GM23338 (cell line): Measurements from ENCODE around the gene S100Z. TPM values are rescaled to one million over a fixed set of nuclear protein-coding genes. Genes with fewer than 3 reads are reported as not detected.

Experiments used
- ATAC-seq: fragments of 200-7000 bp; cut with Tn5 transposase; 3 replicates; pipeline ENCODE4 v1.9.1; 2020
- DNase-seq: peaks from one replicate; pipeline ENCODE4 v3.0.0-alpha.2; 2015; ENCODE audit warnings: low spot score
- H2AFZ ChIP-seq: fragments of 200-600 bp; sonication (generic); 2 replicates; pipeline ENCODE4 v1.8.0; 2016; ENCODE audit warnings: antibody characterized with exemption, mild to moderate bottlenecking, moderate library complexity
- H3F3A ChIP-seq: fragments of 200-600 bp; sonication (generic); replicated peaks from 2 replicates; pipeline ENCODE4 v1.8.0; 2017; ENCODE audit warnings: antibody characterized with exemption, mixed run types, low read depth
- H3K27ac ChIP-seq: fragments of 200-600 bp; sonication (generic); 2 replicates; pipeline ENCODE4 v1.6.1; 2016; ENCODE audit warnings: low read depth
- H3K27me3 ChIP-seq: fragments of 200-600 bp; sonication (generic); 2 replicates; pipeline ENCODE4 v1.8.0; 2016; ENCODE audit warnings: mild to moderate bottlenecking, mixed run types, moderate library complexity; ENCODE audit not compliant: insufficient read depth
- H3K36me3 ChIP-seq: fragments of 200-600 bp; sonication (generic); 2 replicates; pipeline ENCODE4 v1.8.0; 2016; ENCODE audit warnings: mild to moderate bottlenecking; ENCODE audit not compliant: insufficient read depth
- H3K4me1 ChIP-seq: fragments of 200-600 bp; sonication (generic); 2 replicates; pipeline ENCODE4 v1.8.0; 2016; ENCODE audit warnings: mild to moderate bottlenecking, moderate library complexity; ENCODE audit not compliant: insufficient read depth
- H3K4me2 ChIP-seq: fragments of 200-600 bp; sonication (generic); 2 replicates; pipeline ENCODE4 v1.7.1; 2017; ENCODE audit warnings: mixed run types
- H3K4me3 ChIP-seq: fragments of 200-600 bp; sonication (generic); 2 replicates; pipeline ENCODE4 v1.6.1; 2016; ENCODE audit warnings: mixed run types
- H3K79me2 ChIP-seq: fragments of 200-600 bp; sonication (generic); replicated peaks from 2 replicates; pipeline ENCODE4 v1.8.0; 2017; ENCODE audit warnings: mild to moderate bottlenecking; ENCODE audit not compliant: insufficient read depth
- H3K9me2 ChIP-seq: fragments of 200-600 bp; sonication (generic); 2 replicates; pipeline ENCODE4 v1.8.0; 2017; ENCODE audit not compliant: insufficient read depth
- H4K20me1 ChIP-seq: fragments of 200-600 bp; sonication (generic); replicated peaks from 2 replicates; pipeline ENCODE4 v1.8.0; 2017; ENCODE audit warnings: mild to moderate bottlenecking; ENCODE audit not compliant: insufficient read depth
- H3K27ac Mint-ChIP-seq: 2 replicates; pipeline ENCODE4 v1.8.0; 2020; ENCODE audit warnings: inconsistent platforms, mild to moderate bottlenecking, moderate library complexity, mixed read lengths
- H3K27me3 Mint-ChIP-seq: 3 replicates; pipeline ENCODE4 v1.8.0; 2022; ENCODE audit warnings: low read depth, mild to moderate bottlenecking, moderate library complexity, mixed read lengths, inconsistent platforms; ENCODE audit not compliant: insufficient read depth, poor library complexity
- H3K36me3 Mint-ChIP-seq: 3 replicates; pipeline ENCODE4 v1.8.0; 2021; ENCODE audit warnings: low read depth, mild to moderate bottlenecking, inconsistent platforms, moderate library complexity, mixed read lengths
- H3K4me1 Mint-ChIP-seq: 3 replicates; pipeline ENCODE4 v1.8.0; 2020; ENCODE audit warnings: mild to moderate bottlenecking, inconsistent platforms, mixed read lengths
- H3K4me3 Mint-ChIP-seq: 3 replicates; pipeline ENCODE4 v1.8.0; 2021; ENCODE audit warnings: moderate library complexity, mild to moderate bottlenecking, inconsistent platforms, mixed read lengths
- H3K9me3 Mint-ChIP-seq: 3 replicates; pipeline ENCODE4 v1.8.0; 2020; ENCODE audit warnings: moderate library complexity, mild to moderate bottlenecking, inconsistent platforms, mixed read lengths
- CREB1 ChIP-seq: fragments of 250-450 bp; sonication (Bioruptor Pico); IDR thresholded peaks from 2 replicates; pipeline ENCODE4 v1.5.0; 2020; ENCODE audit warnings: low read depth, mild to moderate bottlenecking, moderate library complexity
- EZH2 ChIP-seq: fragments of 200-600 bp; sonication (generic); IDR thresholded peaks from one replicate; pipeline ENCODE4 v1.8.0; 2017; ENCODE audit warnings: antibody characterized with exemption, mild to moderate bottlenecking, low read depth; ENCODE audit not compliant: unreplicated experiment
- EZH2phosphoT487 ChIP-seq: fragments of 200-600 bp; sonication (generic); IDR thresholded peaks from one replicate; pipeline ENCODE4 v1.8.1; 2018; ENCODE audit warnings: antibody characterized with exemption; ENCODE audit not compliant: unreplicated experiment
- JUNB ChIP-seq: IDR thresholded peaks from one replicate; pipeline ENCODE4 v1.6.1; 2016; ENCODE audit warnings: antibody characterized with exemption; ENCODE audit not compliant: unreplicated experiment
- NANOG ChIP-seq: IDR thresholded peaks from 2 replicates; pipeline ENCODE4 v1.6.1; 2016; ENCODE audit warnings: antibody characterized with exemption, borderline replicate concordance
- POLR2AphosphoS5 ChIP-seq: IDR thresholded peaks from 2 replicates; pipeline ENCODE4 v1.6.1; 2016; ENCODE audit warnings: antibody characterized with exemption, low read depth
- STAT1 ChIP-seq: IDR thresholded peaks from one replicate; pipeline ENCODE4 v1.6.1; 2016; ENCODE audit warnings: antibody characterized with exemption; ENCODE audit not compliant: unreplicated experiment
- ZNF114 ChIP-seq: fragments of 250-450 bp; sonication (Bioruptor Pico); IDR thresholded peaks from 2 replicates; pipeline ENCODE4 v1.5.0; 2020; ENCODE audit warnings: mild to moderate bottlenecking, moderate library complexity
- ZNF331 ChIP-seq: fragments of 250-450 bp; sonication (Bioruptor Pico); IDR thresholded peaks from 2 replicates; pipeline ENCODE4 v1.5.0; 2020; ENCODE audit warnings: low read depth, mild to moderate bottlenecking, moderate library complexity
- polyA plus RNA-seq: library from polyadenylated mRNA; unstranded; fragments of >200 nt; fragmentation: Nextera tagmentation; extraction: Ambion mirVana; gene quantifications from 2 replicates; pipeline ENCODE4 v1.2.1, GENCODE V29; 2016
- total RNA-seq: library from RNA; depleted of rRNA; stranded (reverse); fragments of >200 nt; shearing (Covaris generic); gene quantifications from 2 replicates; pipeline ENCODE4 v1.2.3, GENCODE V29; 2014
- TF ChIP-seq, protein P1 (sequence below): IDR thresholded peaks from one replicate; pipeline ENCODE4 v1.6.1; 2018; ENCODE audit warnings: antibody characterized with exemption; ENCODE audit not compliant: unreplicated experiment
- TF ChIP-seq, protein P2 (sequence below), 2 experiments: fragments of 200-600 bp in 1 of 2; sonication (generic) in 1 of 2; conservative IDR thresholded peaks; 2 replicates each; pipeline versions ENCODE4 v1.5.1 to v1.6.1; 2016 to 2017; ENCODE audit warnings: antibody characterized with exemption in 2 of 2, low read depth in 2 of 2, mild to moderate bottlenecking in 2 of 2, moderate library complexity in 1 of 2
- TF ChIP-seq, protein P3 (sequence below): IDR thresholded peaks from 2 replicates; pipeline ENCODE4 v1.6.1; 2016; ENCODE audit warnings: antibody characterized with exemption

Gene S100Z
- total and polyA plus RNA-seq, 2 experiments from 2014 or later: not detected

DNA sequence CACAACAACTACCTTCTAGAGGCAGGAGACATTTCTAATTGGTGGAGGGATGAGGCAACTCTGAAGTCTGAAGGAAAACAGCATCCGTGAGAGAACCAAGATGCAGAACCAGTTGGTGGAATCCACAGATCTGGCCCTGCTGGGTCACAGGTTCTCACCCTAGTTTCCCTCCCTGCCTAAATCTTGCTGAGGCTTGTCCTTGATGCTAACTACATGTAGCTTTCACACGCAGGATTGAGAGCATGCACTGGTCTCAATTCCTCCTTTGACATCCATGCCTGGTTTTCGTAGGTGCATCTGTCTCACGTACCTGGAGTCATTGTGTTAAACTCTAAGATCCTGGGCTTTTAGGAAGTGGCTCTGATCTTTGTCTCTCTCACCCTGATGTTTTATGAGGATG is 40.7 kb upstream of the S100Z start:
- H3K9me3 Mint-ChIP-seq: peaks cover 29% of the 10 kb centered on the region
- Histone ChIP-seq H3K9me2 (no peaks in the 10 kb centered on the region), H2AFZ (peak overlapping the region; percentile 75), H3F3A (no peaks in the 10 kb centered on the region; the same call in 1 of the 2 replicates), H4K20me1 (no peaks in the 10 kb centered on the region), H3K79me2 (no peaks in the 10 kb centered on the region), H3K4me3 (peak overlapping the region; percentile 20; the same call in 1 of the 2 replicates), H3K36me3 (no peaks in the 10 kb centered on the region), H3K27ac (peak overlapping the region; percentile 98), H3K4me1 (peaks cover 29% of the 10 kb centered on the region), H3K4me2 (peak overlapping the region; percentile 55; the same call in 1 of the 2 replicates), H3K27me3 (no peaks in the 10 kb centered on the region)
- H3K27ac Mint-ChIP-seq: peak overlapping the region; percentile 99
- peaks cover 24% of the 10 kb centered on the region for H3K36me3 Mint-ChIP-seq
- H3K4me3 Mint-ChIP-seq: peak overlapping the region; percentile 61; the same call in 2 of the 3 replicates
- peaks cover 36% of the 10 kb centered on the region for H3K4me1 Mint-ChIP-seq
- TF ChIP-seq STAT1 (no peak), POLR2AphosphoS5 (no peak), ZNF114 (no peak), NANOG (no peak)
- TF ChIP-seq, protein P1, sequence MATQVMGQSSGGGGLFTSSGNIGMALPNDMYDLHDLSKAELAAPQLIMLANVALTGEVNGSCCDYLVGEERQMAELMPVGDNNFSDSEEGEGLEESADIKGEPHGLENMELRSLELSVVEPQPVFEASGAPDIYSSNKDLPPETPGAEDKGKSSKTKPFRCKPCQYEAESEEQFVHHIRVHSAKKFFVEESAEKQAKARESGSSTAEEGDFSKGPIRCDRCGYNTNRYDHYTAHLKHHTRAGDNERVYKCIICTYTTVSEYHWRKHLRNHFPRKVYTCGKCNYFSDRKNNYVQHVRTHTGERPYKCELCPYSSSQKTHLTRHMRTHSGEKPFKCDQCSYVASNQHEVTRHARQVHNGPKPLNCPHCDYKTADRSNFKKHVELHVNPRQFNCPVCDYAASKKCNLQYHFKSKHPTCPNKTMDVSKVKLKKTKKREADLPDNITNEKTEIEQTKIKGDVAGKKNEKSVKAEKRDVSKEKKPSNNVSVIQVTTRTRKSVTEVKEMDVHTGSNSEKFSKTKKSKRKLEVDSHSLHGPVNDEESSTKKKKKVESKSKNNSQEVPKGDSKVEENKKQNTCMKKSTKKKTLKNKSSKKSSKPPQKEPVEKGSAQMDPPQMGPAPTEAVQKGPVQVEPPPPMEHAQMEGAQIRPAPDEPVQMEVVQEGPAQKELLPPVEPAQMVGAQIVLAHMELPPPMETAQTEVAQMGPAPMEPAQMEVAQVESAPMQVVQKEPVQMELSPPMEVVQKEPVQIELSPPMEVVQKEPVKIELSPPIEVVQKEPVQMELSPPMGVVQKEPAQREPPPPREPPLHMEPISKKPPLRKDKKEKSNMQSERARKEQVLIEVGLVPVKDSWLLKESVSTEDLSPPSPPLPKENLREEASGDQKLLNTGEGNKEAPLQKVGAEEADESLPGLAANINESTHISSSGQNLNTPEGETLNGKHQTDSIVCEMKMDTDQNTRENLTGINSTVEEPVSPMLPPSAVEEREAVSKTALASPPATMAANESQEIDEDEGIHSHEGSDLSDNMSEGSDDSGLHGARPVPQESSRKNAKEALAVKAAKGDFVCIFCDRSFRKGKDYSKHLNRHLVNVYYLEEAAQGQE: no peak
- TF ChIP-seq, protein P2, sequence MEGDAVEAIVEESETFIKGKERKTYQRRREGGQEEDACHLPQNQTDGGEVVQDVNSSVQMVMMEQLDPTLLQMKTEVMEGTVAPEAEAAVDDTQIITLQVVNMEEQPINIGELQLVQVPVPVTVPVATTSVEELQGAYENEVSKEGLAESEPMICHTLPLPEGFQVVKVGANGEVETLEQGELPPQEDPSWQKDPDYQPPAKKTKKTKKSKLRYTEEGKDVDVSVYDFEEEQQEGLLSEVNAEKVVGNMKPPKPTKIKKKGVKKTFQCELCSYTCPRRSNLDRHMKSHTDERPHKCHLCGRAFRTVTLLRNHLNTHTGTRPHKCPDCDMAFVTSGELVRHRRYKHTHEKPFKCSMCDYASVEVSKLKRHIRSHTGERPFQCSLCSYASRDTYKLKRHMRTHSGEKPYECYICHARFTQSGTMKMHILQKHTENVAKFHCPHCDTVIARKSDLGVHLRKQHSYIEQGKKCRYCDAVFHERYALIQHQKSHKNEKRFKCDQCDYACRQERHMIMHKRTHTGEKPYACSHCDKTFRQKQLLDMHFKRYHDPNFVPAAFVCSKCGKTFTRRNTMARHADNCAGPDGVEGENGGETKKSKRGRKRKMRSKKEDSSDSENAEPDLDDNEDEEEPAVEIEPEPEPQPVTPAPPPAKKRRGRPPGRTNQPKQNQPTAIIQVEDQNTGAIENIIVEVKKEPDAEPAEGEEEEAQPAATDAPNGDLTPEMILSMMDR (conservative IDR thresholded peaks at IDR 0.05; ENCODE audit: low read depth in 2 of 2): no peak
- ATAC-seq (no peak), DNase-seq (peak; percentile 46)
- H3K27me3 Mint-ChIP-seq: peaks cover 17% of the 10 kb centered on the region

DNA sequence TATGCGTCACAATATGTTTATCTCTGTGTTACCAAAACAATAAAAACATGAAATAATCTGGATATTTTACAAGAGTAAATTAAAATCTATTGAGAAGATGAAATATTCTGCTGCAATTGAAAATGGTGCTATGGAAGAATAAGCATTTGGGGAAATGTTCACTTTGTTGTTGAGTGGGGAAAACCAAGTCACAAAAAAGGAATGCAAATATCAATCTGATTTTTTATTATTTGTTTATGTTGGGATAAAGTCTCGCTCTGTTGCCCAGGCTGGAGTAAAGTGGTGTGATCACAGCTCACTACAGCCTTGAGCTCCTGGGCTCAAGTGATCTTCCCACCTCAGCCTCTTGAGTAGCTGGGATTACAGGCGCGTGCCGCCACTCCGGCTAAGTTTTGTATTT is 39.6 kb upstream of the S100Z start:
- Histone ChIP-seq H3F3A (no peaks in the 10 kb centered on the region; the same call in 1 of the 2 replicates), H3K79me2 (no peaks in the 10 kb centered on the region), H3K9me2 (no peaks in the 10 kb centered on the region), H3K36me3 (no peaks in the 10 kb centered on the region), H4K20me1 (no peaks in the 10 kb centered on the region), H3K27me3 (no peaks in the 10 kb centered on the region), H3K4me2 (no peak overlapping the region), H3K27ac (no peak overlapping the region), H3K4me3 (no peak overlapping the region), H3K4me1 (peaks cover 29% of the 10 kb centered on the region), H2AFZ (no peak overlapping the region)
- H3K4me3 Mint-ChIP-seq: no peak overlapping the region
- H3K9me3 Mint-ChIP-seq: peaks cover 29% of the 10 kb centered on the region
- ATAC-seq: no peak
- peaks cover 17% of the 10 kb centered on the region for H3K27me3 Mint-ChIP-seq
- peaks cover 24% of the 10 kb centered on the region for H3K36me3 Mint-ChIP-seq
- no peak for DNase-seq
- H3K27ac Mint-ChIP-seq: no peak overlapping the region
- H3K4me1 Mint-ChIP-seq: peaks cover 32% of the 10 kb centered on the region
- no peak for TF ChIP-seq CREB1
- TF ChIP-seq, protein P3, sequence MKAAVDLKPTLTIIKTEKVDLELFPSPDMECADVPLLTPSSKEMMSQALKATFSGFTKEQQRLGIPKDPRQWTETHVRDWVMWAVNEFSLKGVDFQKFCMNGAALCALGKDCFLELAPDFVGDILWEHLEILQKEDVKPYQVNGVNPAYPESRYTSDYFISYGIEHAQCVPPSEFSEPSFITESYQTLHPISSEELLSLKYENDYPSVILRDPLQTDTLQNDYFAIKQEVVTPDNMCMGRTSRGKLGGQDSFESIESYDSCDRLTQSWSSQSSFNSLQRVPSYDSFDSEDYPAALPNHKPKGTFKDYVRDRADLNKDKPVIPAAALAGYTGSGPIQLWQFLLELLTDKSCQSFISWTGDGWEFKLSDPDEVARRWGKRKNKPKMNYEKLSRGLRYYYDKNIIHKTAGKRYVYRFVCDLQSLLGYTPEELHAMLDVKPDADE: no peak
- no peak for TF ChIP-seq EZH2phosphoT487
- no peak for TF ChIP-seq ZNF331
- TF ChIP-seq EZH2: no peak
- TF ChIP-seq POLR2AphosphoS5: no peak
- no peak for TF ChIP-seq STAT1
- TF ChIP-seq NANOG: no peak
- TF ChIP-seq JUNB: no peak
- TF ChIP-seq, protein P2 (conservative IDR thresholded peaks at IDR 0.05; ENCODE audit: low read depth in 2 of 2): no peak
- TF ChIP-seq, protein P1: no peak
